HG02759 (cell line): Measurements from ENCODE around the gene MACROD2.

Experiments
- ATAC-seq: cut with Tn5 transposase; IDR thresholded peaks from one replicate; pipeline ENCODE4 v1.9.1; 2021; ENCODE audit warnings: mild to moderate bottlenecking, moderate library complexity; ENCODE audit not compliant: unreplicated experiment

MACROD2 gene

DNA sequence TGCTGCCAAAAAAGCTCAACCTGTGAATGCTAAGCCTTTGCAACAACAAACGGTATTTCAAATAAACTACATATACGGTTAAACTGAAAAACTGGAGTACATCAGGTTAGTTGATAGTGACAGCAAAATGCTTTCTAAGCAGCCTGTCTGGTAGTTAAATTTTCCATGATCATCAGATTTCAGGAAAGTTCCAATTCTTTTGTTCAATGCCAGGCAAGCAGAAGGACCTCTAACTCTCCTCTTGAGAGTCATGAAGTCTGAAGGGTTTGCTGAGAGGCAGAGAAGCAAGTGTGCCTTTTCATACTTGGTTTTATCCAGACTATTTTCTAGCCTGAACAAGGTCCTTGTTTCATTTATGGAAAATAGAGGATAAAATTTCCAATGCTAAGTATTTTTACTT, 337.6 kb downstream of the MACROD2 start:
- ATAC-seq: no peak

DNA sequence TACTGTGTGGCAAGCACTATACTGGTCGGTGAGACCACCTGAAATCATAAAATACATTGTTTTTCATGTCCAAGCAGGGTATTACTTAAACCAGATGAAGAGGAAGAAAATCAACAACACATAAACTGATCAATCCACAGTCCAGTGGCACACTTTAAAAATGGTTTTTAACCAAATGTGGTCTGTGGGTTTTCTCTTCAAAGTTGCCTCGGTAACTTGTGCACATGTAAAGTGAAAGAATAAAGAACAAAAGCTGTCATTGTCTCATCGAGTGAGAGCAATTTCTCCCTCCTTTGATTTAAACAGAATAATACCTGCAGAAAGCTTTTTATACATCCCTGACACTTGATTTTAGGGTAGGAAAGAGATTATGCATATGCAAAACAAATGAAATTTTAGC, 338.4 kb downstream of the MACROD2 start:
- ATAC-seq: no peak

DNA sequence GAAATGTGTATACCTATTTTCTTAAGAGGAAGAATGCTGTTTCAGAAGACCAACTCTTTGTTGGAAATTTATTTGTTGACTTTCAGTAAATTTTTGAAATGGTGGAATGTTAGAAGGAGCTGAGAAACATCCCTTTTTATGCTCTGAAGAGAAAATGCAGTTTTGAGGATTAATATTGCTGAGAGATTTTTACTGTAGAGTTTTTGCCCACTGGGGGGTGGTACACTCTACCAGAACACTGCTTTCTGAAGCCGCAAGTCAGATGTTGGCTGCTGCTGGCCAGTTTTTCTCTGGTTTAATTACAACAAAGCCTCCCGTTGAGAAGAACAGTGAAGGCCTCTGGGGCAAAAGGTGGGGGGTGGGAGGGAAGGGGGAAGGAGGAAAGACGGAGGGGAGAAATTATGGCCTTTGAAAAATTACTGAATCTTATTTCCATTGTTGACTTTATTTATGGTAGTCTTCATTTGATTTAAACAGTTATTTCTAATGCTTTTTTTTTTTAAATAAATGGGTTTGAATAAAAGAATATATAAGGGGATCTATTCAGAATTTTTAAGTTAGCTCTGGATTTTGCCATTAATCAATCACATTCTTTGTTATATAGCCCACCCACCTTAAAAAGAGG, 339.1 kb downstream of the MACROD2 start:
- ATAC-seq: no peak

DNA sequence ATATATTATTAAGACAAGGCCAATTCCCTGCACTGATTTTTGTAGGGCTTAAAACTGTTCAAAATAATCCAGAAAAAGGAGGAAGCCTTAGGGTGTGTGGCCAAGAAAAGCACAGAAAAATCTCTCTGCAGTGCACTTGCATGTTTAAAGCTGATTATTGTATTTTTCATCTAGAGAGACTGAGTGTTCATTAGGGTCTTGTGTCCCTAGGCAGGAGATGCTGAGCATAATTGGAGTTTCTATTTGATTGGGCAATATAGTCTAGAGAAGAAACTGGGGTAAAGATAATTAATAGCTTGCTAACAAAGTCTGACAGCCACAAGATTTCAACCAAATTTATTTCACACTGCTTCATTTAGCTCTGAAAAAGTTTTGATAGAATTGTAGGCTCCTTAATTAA, 339.7 kb downstream of the MACROD2 start:
- ATAC-seq: no peak

DNA sequence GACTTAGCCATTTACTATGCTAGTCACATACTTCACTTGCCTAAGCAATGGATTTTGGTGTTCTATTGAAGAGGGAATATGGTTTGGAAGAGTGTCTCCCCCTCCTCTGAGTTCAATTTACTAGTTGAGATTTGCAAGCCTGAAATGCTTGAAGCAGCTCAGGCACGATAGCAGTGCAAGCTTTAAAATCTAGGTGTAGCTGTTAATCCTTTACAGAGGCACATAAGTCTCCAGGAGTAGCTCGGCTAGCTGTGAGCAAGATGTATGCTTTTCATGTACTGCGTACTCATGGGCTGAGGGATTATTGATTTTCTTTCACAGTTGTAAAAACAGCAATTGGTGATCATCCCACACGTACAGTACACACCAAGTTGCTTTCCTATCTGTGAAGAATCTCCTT, 341.4 kb downstream of the MACROD2 start:
- ATAC-seq: no peak

DNA sequence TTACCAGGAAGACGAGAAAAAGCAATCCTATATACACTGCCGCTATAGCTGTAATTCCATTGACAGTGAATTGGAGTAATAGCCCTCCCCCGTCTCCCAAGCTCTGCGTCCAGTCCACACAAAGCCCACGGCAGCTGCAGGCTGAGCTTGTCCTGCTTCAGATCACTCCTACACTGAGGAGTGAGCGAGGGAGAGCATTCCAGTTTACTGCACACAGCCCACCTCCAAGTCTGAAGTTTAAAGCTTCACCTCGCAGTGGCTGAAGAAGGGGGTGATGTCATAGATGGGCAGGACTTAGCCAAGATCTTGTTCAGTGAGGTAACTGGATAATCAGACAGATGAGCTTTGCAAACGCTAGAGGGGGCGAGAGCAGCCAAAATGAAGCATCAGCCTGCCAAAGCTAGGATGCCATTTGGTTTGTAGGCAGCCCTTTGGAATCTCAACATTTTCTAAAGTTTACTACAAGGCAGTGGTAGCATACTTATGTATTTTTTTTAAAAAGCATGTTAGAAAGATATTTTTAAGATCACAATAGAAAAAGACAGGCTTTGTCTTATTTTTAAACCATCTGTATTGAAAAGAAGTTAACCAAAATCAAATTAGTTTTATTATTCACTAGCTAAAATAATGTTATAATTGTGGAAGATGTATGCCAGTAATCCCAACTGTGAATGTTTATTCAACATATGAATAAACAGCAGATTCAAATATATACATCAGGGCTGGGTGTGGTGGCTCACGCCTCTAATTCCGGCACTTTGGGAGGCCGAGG, 342.3 kb downstream of the MACROD2 start, which contains the start of gene FLRT3:
Gene FLRT3, minus strand, starts transcription at position 213 of the 772 bp plus-strand sequence. CDS start 10,106 bp downstream, outside the sequence.
- ATAC-seq: peak; percentile 96

DNA sequence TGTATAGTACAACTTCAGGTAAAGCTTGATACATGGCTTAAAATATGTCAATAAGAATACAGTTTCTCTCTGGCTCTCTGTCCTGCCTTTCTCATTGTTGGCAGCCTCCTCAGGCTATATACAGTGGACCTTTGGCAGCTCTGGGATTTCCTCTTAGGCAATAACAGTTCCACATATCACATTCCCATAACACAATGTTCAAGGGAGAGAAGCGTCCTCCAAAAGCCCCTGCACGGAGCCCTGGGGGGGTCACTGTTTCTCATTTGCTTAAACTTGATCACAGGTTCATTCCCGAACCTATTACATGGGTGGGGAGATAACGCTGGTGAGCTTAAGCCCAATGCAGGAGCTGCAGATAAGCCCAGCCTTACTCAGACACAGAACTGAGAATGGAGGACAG, 346.5 kb downstream of the MACROD2 start:
- ATAC-seq: no peak

DNA sequence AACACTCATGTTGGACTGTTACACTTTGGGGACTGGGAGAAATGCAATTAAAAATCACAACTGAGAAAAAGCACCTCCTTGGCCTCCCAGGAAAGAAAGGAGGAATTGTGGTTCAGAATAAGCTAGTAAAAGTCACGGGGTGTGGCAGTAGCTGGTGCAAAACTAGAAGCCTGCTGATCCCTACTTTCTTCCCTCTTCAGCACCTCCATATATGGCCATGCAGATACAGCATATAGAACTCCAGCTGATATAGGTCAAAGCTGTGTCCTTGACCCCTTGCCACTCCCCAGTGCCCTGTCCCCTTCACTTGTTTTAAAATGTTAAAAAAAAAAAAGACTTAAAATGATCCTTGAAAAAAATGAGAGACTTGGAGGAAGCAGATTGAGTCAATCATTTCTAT, 347.6 kb downstream of the MACROD2 start:
- no peak for ATAC-seq

DNA sequence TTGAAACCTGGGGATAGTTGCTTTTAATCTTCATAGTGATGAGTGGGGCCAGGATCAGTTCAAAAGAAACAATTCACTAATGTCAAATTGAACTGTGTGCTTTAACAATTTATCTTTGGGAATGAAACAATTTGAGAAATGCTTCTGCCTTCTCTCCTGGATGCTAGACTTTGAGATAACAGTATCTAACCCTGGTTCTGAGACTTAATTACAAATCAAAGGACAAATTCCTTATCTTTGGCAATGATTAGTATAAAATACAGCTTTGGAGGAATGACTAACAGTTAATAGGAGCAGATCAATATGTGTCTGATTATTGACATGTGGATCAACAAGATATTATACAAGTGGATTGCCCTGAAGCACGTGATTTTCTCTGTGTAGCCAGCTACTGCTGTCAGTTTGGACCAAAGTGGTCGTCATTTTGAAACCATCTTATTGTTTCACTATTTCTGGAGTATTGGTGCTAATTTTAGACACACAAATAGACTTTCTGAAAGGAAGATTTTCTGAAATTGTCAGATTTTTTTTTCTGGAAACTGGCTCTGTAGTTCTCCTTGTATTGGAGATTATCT, 348.3 kb downstream of the MACROD2 start:
- ATAC-seq: peak; percentile 71

DNA sequence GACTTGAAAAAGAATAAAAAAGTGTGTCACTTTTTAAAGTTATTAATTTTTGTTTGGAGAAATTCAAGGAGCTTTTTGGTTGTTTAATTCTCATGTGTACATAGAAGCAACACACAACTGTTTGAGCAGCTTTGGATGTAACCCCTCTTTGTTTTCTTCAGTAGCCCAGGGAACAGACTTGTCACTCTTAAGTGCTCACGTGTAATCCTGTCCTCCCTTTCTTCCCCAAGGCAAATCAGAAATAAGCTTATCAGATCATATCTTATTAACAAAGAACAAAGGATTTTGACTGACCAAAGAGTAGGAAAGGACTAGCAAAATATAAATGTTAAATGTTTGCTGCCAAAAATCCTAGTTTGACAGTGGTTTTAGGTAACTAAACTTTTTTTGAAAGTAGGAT, 349.4 kb downstream of the MACROD2 start:
- no peak for ATAC-seq

DNA sequence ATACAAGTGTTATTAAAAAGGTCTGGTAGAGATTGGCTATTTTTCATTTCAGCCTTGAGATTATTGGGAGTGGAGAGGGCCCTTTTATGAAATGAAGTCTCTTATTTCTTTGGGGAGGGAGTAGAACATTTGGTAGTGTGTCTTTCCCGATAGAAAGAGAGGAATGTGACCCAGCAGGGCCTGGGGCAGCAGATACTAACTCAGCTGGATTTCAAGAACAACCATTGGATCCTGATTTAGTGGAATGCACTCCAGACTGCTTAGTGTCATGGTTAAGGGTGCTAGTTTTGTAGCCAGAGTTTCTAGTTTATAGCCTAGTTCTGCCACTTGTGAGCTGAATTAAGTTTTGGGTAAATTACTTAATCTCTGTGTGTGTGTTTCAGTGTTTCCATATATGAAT, 360.5 kb downstream of the MACROD2 start:
- no peak for ATAC-seq

DNA sequence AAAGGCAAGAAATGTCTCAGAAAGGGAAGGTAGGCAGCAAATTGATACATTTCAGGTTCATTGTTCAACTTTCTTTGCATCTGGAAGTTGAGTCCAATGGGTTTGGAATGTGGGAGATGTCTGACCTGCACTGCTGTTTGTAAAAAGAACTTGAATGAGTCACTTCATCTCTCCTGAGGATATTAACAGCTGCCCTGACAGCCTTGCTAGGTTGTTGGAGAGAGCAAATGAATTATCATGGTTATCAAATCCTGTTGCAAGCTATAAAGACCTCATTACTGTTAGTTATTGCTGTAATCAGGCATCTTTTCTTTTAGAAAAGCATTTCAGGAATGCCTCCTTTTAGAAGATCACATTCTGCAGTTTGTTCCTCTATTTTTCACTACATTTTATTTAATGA, 365.1 kb downstream of the MACROD2 start:
- no peak for ATAC-seq

DNA sequence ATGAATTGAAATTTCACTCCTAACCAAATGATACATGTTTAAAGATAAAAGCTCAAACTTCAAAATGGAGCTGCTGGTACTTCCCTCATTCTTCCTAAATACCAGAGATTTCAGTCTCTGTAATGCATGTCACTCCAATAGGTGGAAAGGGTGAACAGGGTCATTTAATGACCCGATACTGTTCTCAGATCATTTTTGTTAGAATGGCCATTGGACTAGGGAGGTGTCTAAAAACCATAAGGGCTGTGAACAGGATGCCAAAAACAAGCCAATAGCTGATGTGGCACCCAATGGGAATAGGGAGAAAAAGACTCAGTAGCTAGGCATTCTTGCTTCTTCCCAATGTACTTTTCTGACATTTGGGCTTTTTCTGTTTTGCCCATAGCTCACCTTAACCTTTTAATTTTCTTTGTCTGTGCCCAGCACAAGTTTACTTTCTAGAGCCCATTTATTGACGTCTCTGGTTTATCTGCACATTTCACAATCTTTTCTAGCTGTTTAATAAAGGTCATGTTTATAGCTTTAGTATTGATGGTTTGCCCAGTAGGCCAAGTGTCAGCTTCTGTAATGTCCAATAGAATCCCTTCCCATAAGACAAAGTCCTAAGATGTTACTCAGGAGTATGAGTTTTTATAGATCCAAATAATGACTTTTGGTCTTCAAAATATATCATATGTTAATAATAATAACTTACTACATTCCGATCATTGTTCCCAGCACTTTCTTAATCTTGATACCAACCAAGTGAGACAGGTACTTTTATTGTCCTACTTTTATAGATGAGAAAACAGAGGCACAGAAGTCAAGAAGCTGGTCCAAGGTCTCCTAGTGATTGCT, 366.4 kb downstream of the MACROD2 start:
- ATAC-seq: no peak

DNA sequence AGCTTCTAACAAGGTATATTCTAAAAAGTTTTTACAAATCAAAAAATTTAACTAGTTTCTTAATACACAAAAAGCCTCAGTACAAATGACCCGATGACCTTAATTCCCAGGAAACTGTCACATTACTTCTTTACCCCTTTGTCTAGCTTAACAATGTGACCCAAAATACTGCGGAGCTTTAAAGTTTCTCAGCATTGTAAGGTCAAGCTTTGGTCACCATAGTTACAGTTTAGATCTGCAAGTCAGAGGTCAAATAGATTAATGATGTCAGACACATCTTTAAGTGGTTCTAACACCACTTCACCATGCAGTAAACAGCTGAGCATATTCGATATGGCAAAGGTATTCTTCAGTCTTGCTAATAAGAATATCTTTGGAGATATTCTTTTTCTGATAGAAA, 378.9 kb downstream of the MACROD2 start:
- no peak for ATAC-seq

DNA sequence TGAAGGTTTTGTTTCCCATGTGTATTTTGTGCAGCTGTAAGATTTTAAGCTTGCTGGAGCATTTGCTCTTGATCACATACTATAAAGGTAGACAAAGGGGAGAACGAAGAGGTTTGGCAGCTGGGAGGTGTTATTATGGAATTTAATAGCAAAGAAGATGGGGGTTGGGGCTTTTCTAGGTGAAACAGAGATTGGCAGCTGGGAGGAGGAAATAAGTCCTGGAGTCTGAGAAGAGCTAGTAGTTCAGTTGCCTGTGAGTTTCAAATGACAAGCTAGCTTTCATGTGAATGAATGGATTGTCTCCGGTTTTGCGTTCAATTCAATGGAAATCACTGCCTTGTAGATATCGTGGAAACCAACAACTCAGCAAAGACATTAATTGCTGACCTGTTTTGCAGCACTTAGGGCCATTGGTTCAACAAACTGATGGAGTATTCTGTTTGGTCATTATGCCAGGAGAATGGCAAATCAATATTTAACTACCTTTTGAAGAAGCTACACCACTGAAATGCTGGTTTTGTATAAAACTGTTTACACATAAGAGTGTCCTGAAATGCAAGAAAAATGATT, 380.2 kb downstream of the MACROD2 start:
- no peak for ATAC-seq

DNA sequence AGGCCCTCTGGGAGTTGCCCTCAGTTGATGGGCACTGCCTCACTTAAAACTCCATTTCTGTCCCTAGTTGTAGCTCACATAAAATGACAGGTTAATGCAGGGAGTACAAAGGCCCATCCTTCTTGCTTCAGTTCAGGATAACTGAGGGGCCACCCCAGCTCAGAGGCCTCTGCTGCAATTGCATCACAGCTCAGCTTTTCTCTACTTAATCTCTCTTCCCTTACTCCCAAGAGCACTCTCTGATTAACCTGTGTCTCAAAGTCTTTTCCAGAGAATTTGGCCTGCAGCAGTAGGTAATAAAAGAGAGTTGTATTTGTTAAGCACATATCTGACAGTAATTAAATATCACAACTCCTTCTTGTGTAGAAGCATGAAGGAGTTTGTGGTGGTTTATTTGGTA, 383.0 kb downstream of the MACROD2 start:
- no peak for ATAC-seq

DNA sequence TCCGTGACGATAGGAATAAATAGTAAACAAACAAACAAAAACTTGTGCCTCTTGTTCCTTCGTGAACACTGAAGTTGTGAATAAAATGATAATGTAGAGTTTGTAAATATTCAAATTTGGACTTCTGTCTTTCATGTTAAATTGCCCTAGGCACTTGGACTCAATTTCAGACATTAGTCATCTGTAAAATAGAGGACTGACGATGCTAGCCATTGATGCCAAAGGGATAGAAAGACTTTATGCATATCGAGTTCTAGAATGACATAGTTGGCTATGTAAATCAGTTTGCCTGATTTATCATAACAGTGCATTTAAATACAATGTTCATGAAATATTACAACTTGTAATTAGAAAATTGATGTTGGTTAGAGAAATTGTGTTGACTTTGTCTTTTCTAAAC, 388.0 kb downstream of the MACROD2 start:
- no peak for ATAC-seq

DNA sequence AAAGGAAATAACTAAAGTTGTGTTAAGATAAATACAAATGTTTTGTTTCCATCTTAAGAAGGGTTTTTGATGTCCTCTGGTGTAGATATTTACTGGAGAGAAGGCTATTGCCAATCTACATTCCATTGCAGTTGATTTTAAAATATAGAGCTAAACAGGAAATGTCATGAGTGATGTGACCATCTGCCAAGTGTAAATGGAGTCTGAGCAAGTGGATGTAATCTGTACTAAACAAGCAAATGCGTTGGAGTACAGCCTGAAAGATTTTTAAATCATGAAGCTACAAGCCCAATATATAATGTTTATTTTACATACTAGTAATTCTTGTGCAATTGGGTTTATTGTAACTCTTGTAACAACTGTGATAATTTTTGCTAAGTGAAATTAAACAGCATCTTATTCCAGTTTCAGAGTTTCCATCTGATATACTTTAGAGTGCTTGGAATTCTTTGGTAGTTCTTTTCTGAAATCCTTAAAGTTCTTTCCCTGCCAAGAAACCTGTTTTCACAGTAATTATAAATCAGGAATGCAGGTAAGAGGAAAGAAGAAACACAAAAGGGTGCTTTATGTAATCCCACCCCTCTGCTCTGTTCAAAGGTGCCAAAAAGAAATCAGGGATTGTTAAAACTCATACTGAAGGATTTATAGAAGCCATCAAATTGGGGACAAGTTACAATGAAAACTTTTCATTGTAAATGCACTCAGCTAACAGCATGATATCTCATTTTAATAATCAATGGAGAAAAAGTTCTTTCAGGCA, 389.3 kb downstream of the MACROD2 start:
- ATAC-seq: no peak

DNA sequence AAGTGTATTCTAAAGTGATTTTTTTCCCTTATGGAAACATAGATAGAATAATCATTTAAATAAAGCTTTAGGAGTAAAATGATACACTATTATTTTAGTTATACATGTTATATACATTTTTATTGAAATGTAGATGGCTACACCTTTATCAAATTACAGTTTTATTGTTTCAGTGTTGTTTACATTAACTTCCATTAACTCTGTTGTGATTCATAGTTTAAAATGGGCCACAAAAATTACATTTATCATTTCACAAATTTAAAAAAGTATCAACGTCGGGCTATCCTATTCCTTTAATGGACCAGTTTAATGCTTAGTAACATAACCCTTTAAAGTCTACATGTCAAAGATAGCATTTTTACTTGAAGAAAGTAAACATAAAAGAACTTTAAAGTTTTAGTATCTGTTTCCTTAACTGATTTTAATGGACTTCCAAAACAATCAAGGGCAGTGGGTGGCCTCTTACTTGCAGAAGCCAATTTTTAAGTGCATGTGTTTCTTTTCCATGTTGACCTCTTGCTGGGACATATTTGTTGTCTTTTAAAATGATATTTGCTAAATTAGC, 389.9 kb downstream of the MACROD2 start:
- ATAC-seq: no peak

DNA sequence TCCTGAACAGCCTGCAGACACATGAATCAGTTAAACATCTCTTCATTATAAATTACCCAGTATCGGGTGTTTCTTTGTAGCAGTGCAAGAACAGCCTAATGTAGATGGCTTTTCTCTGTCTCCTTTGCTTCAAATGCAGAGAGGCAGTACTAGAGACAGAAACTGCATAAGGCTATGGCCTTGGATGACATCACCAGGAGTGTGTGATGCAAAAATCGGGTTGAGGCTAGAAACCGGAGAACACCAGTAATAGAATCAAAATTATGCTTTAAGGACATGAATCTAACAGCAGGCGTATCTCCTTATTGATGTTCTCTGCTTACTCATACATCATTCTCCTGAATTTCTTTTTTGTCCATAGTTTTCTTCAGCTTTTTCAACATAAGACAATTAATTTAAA, 391.4 kb downstream of the MACROD2 start:
- no peak for ATAC-seq
